ENCODE data around the gene NLGN2.

- TF ChIP-seq CTCF (IDR thresholded peaks at IDR 0.05) (no peak), POLR2A (IDR thresholded peaks at IDR 0.05) (no peak)
Observed at GRCh38 chr17:7369825-7370224, 37.8 kb upstream of the NLGN2 start.
